ENCODE data around the gene LDLRAD4. TPM values are rescaled to one million over a fixed set of nuclear protein-coding genes. Genes with fewer than 3 reads are reported as not detected.

The LDLRAD4 gene
- total and polyA plus RNA-seq, 12 donors: 3.9 to 64.5 (median 36.0) TPM

DNA sequence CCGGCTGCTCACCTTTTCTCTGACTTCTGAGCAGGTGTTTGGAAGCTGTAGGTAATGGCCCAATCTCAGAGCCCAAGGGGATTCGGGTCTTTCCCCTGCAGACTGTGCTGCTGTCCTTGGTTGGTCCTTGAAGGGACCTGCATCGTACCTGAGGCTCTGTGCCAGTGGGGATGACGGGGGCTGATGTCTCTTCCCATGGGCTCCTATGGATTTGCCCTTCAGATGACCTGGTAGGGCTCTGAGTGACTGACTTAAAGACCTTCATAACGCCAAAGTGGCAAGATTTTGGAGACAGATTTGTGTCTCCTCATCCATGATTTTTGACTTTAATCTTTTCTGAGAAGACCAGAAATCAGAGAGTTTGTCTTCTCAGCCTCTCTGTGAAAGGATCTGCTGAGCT, 341.7 kb downstream of the LDLRAD4 start:
- no peak for TF ChIP-seq POLR2A (IDR thresholded peaks at IDR 0.05)
- TF ChIP-seq, protein P1, sequence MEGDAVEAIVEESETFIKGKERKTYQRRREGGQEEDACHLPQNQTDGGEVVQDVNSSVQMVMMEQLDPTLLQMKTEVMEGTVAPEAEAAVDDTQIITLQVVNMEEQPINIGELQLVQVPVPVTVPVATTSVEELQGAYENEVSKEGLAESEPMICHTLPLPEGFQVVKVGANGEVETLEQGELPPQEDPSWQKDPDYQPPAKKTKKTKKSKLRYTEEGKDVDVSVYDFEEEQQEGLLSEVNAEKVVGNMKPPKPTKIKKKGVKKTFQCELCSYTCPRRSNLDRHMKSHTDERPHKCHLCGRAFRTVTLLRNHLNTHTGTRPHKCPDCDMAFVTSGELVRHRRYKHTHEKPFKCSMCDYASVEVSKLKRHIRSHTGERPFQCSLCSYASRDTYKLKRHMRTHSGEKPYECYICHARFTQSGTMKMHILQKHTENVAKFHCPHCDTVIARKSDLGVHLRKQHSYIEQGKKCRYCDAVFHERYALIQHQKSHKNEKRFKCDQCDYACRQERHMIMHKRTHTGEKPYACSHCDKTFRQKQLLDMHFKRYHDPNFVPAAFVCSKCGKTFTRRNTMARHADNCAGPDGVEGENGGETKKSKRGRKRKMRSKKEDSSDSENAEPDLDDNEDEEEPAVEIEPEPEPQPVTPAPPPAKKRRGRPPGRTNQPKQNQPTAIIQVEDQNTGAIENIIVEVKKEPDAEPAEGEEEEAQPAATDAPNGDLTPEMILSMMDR (IDR thresholded peaks at IDR 0.05): no peak
- intact Hi-C loops (cut with DNase I): loop anchor here in 1 of 2 donors (10.0 kb wide), 1 partner anchor 64 kb away; no protein-coding TSS in a partner anchor
- no peaks in the 10 kb centered on the region for H3K9me3 ChIP-seq (replicated peaks in 1 of 3)
- DNase-seq: no peak
- no peak overlapping the region for H3K4me3 ChIP-seq
- peaks cover 0 to 5% of the 10 kb centered on the region in 2 donors for H3K4me1 ChIP-seq (replicated peaks in 1 of 2)
- no peaks in the 10 kb centered on the region for H3K27me3 ChIP-seq
- H3K27ac ChIP-seq: no peak overlapping the region
- H3K36me3 ChIP-seq (replicated peaks in 1 of 2): no peaks in the 10 kb centered on the region
- 76 to 89% (median 81%) methylated on average over 3 to 5 of the region's 5 CpGs for WGBS, 4 donors

- WGBS, 4 donors: 58 to 67% (median 61%) methylated on average over 11 of the region's 11 CpGs
- Histone ChIP-seq H3K27ac (peak overlapping the region in 2 of 5 donors; percentile 47 to 57), H3K4me1 (replicated peaks in 1 of 2) (peaks cover 0 to 5% of the 10 kb centered on the region in 2 donors), H3K27me3 (no peaks in the 10 kb centered on the region), H3K36me3 (replicated peaks in 1 of 2) (no peaks in the 10 kb centered on the region), H3K9me3 (replicated peaks in 1 of 3) (no peaks in the 10 kb centered on the region), H3K4me3 (no peak overlapping the region)
- intact Hi-C loops (cut with DNase I): loop anchor here in 1 of 2 donors (10.0 kb wide), 1 partner anchor 62 kb away; no protein-coding TSS in a partner anchor
- TF ChIP-seq POLR2A (IDR thresholded peaks at IDR 0.05): no peak
- TF ChIP-seq, protein P1 (IDR thresholded peaks at IDR 0.05): no peak
- DNase-seq: no peak
Observed at GRCh38 chr18:13562494-13563029, 344.0 kb downstream of the LDLRAD4 start.

DNA sequence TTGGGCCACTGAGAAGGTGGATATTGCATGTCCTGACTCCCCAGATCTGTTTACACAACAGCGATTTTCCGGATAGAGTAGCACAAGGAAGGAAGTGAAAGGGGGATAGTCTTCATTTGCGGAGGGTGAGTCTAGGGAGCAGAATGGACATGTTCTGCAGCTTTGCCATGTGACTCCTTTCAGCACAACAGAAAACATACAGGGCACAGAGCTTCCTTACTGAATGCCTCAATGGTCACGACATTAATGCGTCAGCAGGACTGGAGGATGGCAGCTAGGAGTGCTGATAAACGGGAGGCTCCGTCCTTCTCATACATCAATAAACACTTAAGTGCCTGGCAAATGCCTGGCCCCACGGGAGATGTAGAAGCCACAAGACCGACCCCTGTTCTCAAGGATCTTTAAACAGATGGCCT, 344.8 kb downstream of the LDLRAD4 start:
- Histone ChIP-seq H3K4me3 (no peak overlapping the region), H3K9me3 (replicated peaks in 1 of 3) (no peaks in the 10 kb centered on the region), H3K36me3 (replicated peaks in 1 of 2) (no peaks in the 10 kb centered on the region), H3K27me3 (no peaks in the 10 kb centered on the region), H3K4me1 (replicated peaks in 1 of 2) (peaks cover 0 to 5% of the 10 kb centered on the region in 2 donors), H3K27ac (peak overlapping the region in 2 of 5 donors; percentile 47 to 57)
- intact Hi-C loops (cut with DNase I): loop anchor here in 1 of 2 donors (10.0 kb wide), 1 partner anchor 61 kb away; no protein-coding TSS in a partner anchor
- 53 to 69% (median 61%) methylated on average over 9 of the region's 9 CpGs for WGBS, 4 donors
- TF ChIP-seq POLR2A (IDR thresholded peaks at IDR 0.05): no peak
- TF ChIP-seq, protein P1 (IDR thresholded peaks at IDR 0.05): no peak
- peak in 3 of 7 donors; percentile 37 to 57 (median 43) for DNase-seq

DNA sequence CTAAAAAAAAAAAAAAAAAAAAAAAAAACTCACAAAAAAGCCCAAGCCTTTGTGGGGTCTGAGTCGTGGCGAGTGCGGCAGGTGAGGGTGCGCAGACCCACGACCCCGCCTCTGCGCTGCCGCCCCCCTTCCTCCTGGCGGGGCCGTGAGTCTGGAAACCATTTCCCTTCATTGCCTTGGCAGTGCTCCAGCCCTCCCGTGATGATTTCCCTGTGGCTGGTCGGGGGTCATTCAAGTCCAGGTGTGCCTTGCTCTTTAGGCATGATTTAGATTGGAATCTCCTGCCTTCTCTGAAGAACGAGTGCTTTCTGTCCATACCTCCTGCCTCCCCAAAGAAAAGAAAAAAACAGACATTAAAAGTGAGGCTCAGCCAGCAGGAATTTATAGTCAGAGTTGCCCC, 346.0 kb downstream of the LDLRAD4 start:
- TF ChIP-seq, protein P1 (IDR thresholded peaks at IDR 0.05): no peak
- TF ChIP-seq POLR2A (IDR thresholded peaks at IDR 0.05): no peak
- Histone ChIP-seq H3K27ac (no peak overlapping the region), H3K4me1 (replicated peaks in 1 of 2) (peaks cover 0 to 5% of the 10 kb centered on the region in 2 donors), H3K36me3 (replicated peaks in 1 of 2) (no peaks in the 10 kb centered on the region), H3K9me3 (replicated peaks in 1 of 3) (no peaks in the 10 kb centered on the region), H3K27me3 (no peaks in the 10 kb centered on the region), H3K4me3 (no peak overlapping the region)
- DNase-seq: no peak
- 53 to 68% (median 59%) methylated on average over 13 of the region's 13 CpGs for WGBS, 4 donors
- intact Hi-C loops (cut with DNase I): loop anchor here in 1 of 2 donors (10.0 kb wide), 1 partner anchor 60 kb away; no protein-coding TSS in a partner anchor
